SU-DHL-6 (cell line): ENCODE measurements around the gene IQCM.

Experiments
- EZH2phosphoT487 ChIP-seq: fragments of 200-600 bp; sonication (generic), shearing (Covaris generic); conservative IDR thresholded peaks from 2 replicates; pipeline ENCODE4 v1.6.1; 2018; ENCODE audit warnings: mild to moderate bottlenecking, antibody characterized with exemption, low read length, moderate library complexity, mixed read lengths
- TF ChIP-seq, protein P1 (sequence below): fragments of 200-600 bp; sonication (generic); IDR thresholded peaks from one replicate; pipeline ENCODE4 v1.5.1; 2017; ENCODE audit warnings: antibody characterized with exemption, mild to moderate bottlenecking, low read length, moderate library complexity; ENCODE audit not compliant: insufficient read depth, poor library complexity, severe bottlenecking

DNA sequence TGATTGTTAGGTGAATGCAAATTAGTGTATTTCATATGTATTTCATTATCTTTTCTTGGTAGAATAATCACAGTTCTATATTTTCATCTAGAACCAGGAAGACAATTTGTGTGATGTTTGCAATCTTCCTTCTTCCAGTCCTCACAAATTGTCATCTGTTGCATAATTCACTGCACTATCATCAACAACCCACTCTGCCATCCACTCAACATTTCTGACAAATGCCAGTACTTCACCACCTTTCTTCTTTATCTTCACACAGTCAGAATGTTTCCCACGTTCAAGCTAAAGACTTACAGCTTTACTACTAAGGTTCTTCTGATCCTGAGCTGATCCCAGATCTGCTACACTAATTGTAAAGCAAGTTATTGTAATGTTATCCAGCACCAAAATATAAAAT is 107.8 kb downstream of the IQCM start:
- TF ChIP-seq, protein P1, sequence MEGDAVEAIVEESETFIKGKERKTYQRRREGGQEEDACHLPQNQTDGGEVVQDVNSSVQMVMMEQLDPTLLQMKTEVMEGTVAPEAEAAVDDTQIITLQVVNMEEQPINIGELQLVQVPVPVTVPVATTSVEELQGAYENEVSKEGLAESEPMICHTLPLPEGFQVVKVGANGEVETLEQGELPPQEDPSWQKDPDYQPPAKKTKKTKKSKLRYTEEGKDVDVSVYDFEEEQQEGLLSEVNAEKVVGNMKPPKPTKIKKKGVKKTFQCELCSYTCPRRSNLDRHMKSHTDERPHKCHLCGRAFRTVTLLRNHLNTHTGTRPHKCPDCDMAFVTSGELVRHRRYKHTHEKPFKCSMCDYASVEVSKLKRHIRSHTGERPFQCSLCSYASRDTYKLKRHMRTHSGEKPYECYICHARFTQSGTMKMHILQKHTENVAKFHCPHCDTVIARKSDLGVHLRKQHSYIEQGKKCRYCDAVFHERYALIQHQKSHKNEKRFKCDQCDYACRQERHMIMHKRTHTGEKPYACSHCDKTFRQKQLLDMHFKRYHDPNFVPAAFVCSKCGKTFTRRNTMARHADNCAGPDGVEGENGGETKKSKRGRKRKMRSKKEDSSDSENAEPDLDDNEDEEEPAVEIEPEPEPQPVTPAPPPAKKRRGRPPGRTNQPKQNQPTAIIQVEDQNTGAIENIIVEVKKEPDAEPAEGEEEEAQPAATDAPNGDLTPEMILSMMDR = no peak
- TF ChIP-seq EZH2phosphoT487 = no peak
